Naive B cell (primary cell): ENCODE results near the gene MRPL28. TPM values are rescaled to one million over a fixed set of nuclear protein-coding genes. Genes with fewer than 3 reads are reported as not detected.
"Not testable (repeated sequence)": the region's sequence is repeated elsewhere in the genome, so short reads cannot be mapped to it uniquely, and the experiment has no call there.

ENCODE experiments used
- ATAC-seq, 2 donors: fragments of 150-1000 bp; cut with Tn5 transposase; 2 replicates each; pipeline ENCODE4 v1.10.0; 2021; ENCODE audit warnings: low read depth in 2 of 2, mild to moderate bottlenecking in 2 of 2, moderate library complexity in 2 of 2
- DNase-seq: peaks from one replicate; pipeline ENCODE4 v3.0.0; 2022
- H3K27ac Mint-ChIP-seq, 6 donors: one replicate each; pipeline ENCODE4 v1.8.0; 2020 to 2022; ENCODE audit warnings: mild to moderate bottlenecking in 6 of 6, mixed read lengths in 6 of 6, moderate library complexity in 5 of 6, inconsistent platforms in 2 of 6
- H3K27me3 Mint-ChIP-seq, 3 donors: one replicate each; pipeline ENCODE4 v1.8.0; 2021 to 2022; ENCODE audit warnings: mixed read lengths in 3 of 3, mild to moderate bottlenecking in 1 of 3
- H3K36me3 Mint-ChIP-seq, 2 donors: one replicate each; pipeline ENCODE4 v1.8.0; 2020 to 2022; ENCODE audit warnings: mixed read lengths in 2 of 2, inconsistent platforms in 1 of 2, mild to moderate bottlenecking in 1 of 2
- H3K4me1 Mint-ChIP-seq, 3 donors: one replicate each; pipeline ENCODE4 v1.8.0; 2020 to 2022; ENCODE audit warnings: mixed read lengths in 3 of 3, inconsistent platforms in 1 of 3, mild to moderate bottlenecking in 1 of 3, moderate library complexity in 1 of 3
- H3K4me3 Mint-ChIP-seq, 8 donors: one replicate each; pipeline ENCODE4 v1.8.0; 2020 to 2022; ENCODE audit warnings: mild to moderate bottlenecking in 8 of 8, mixed read lengths in 8 of 8, moderate library complexity in 8 of 8, inconsistent platforms in 2 of 8
- H3K9me3 Mint-ChIP-seq, 7 donors: one replicate each; pipeline ENCODE4 v1.8.0; 2020 to 2022; ENCODE audit warnings: mixed read lengths in 7 of 7, mild to moderate bottlenecking in 5 of 7, inconsistent platforms in 2 of 7, moderate library complexity in 1 of 7
- polyA plus RNA-seq, 6 donors: library from polyadenylated mRNA; unstranded; fragments of 300-500 nt; fragmentation: Illumina TruSeq; gene quantifications; one replicate each; pipeline ENCODE4 v1.2.3, GENCODE V29; 2021; ENCODE audit warnings: low read depth in 6 of 6

Gene MRPL28
- polyA plus RNA-seq, 6 donors from 2014 or later = 60.1 to 76.8 (median 65.7) TPM

DNA sequence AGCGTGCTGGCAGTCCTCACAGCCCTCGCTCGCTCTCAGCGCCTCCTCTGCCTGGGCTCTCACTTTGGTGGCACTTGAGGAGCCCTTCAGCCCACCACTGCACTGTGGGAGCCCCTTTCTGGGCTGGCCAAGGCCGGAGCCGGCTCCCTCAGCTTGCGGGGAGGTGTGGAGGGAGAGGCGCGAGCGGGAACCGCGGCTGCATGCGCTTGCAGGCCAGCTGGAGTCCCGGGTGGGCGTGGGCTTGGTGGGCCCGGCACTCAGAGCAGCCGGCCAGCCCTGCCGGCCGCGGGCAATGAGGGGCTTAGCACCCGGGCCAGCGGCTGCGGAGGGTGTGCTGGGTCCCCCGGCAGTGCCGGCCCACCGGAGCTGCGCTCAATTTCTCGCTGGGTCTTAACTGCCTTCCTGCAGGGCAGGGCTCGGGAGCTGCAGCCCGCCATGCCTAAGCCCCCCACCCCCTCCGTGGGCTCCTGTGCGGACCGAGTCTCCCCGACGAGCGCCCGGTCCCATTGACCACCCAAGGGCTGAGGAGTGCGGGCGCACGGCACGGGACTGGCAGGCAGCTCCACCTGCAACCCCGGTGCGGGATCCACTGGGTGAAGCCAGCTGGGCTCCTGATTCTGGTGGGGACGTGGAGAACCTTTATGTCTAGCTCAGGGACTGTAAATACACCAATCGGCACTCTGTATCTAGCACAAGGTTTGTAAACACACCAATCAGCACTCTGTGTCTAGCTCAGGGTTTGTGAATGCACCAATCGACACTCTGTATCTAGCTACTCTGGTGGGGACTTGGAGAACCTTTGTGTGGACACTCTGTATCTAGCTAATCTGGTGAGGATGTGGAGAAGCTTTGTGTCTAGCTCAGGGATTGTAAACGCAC, 29.0 kb downstream of the MRPL28 start:
- H3K4me3 Mint-ChIP-seq, H3K27ac Mint-ChIP-seq, ATAC-seq, H3K27me3 Mint-ChIP-seq, DNase-seq, H3K36me3 Mint-ChIP-seq, H3K9me3 Mint-ChIP-seq: not testable (repeated sequence)
- H3K4me1 Mint-ChIP-seq = peaks cover 22 to 57% (median 54%) of the 10 kb centered on the region in 3 donors

DNA sequence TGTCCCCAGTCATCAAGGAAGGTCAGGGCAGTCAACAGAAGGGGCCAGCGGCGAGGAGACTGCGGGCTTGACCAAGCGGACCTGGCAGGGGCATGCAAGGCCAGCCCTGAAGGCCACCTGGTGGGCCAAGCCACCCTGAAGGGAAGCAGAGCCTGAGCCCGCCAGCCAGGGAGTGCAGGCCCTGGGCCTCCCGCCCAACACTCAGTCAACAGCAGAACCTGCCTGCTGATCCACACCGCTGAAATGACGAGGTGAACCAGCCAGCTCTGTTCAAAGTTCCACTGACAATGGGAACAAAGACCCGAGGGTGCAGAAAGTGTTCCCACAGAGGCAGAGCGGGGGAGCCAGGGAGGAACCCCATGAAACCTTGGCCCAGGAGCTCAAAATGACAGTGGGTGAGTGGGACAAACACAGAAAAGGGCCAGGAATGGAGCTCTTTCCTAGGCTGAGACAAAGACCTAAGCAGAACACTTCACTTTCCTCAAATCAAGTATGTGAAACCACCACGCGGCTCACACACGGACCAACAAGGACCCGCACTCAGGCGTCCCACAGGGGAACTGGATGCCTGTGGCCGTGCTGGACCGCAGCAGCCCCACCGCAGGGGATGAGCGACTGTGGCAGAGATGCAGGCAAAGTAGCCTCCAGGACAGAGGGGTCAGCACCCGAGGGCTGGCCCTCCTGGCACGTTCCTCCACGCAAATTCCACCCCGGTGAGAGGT, 29.8 kb downstream of the MRPL28 start:
- H3K4me3 Mint-ChIP-seq = peak overlapping the region in 5 of 8 donors; percentile 70 to 80 (median 76)
- DNase-seq (no peak), ATAC-seq (no peak)

DNA sequence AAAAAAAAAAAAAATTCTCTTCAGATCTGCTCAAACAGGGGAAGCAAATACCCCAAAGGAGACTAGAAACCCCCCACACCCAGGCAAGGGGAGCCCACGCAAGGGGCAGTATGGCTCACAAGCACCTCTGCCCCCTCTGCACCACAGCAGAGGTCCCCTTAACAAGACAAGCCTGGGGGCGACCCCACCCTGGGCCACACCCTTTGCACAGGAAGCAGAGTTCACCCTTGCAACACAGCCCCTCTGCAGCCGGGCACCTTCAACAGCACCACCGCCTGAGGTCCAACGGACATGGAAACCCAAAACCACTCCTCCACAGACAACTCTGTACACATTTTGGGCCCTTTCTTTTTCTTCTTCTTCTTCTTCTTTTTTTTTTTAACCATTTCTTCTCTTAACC, 30.7 kb downstream of the MRPL28 start:
- DNase-seq (no peak), ATAC-seq (peak; percentile 64 to 68)
- Mint-ChIP-seq H3K4me1 (peaks cover 31 to 64% (median 64%) of the 10 kb centered on the region in 3 donors), H3K27ac (peak overlapping the region; percentile 29 to 89 (median 60)), H3K4me3 (peak overlapping the region; percentile 66 to 87 (median 76)), H3K27me3 (no peaks in the 10 kb centered on the region), H3K9me3 (no peaks in the 10 kb centered on the region), H3K36me3 (no peaks in the 10 kb centered on the region)

More for the DNA sequence above, 29.8 kb downstream of the MRPL28 start:
- H3K9me3 Mint-ChIP-seq = no peaks in the 10 kb centered on the region
- H3K36me3 Mint-ChIP-seq = no peaks in the 10 kb centered on the region
- no peaks in the 10 kb centered on the region for H3K27me3 Mint-ChIP-seq
- peak overlapping the region in 4 of 6 donors; percentile 52 to 89 (median 72) for H3K27ac Mint-ChIP-seq
- peaks cover 25 to 64% (median 62%) of the 10 kb centered on the region in 3 donors for H3K4me1 Mint-ChIP-seq

DNA sequence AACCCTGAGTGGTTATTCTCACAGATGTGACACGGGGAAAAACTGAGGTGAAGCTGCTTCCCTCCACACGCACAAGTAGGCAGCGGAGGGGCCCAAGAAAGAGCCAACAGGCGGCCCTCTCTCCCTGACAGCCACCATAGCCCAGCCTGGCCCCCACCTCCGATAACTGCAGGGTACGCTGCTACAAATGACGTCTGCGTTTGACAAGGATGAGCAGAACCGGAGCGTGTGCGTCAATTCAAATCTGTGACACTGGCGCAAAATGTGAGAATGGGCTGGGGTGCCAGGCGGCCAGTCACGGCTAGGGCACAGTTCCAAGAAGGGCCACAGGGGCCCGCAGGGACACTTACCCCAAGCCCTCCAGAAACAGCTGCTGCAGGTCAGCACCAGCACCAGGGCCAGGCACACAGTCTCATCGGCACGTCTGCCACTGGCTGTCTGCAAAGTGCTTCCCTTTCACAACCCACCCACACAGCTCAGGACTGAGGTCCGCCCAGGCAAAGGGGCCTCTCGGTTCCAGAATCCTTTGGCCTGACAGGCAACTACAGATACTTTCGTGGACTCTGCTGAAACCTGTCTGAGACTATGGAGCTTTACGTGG, 32.3 kb downstream of the MRPL28 start:
- Mint-ChIP-seq H3K9me3 (no peaks in the 10 kb centered on the region), H3K27ac (peak overlapping the region in 1 of 6 donors; percentile 76), H3K4me1 (peaks cover 40 to 73% (median 69%) of the 10 kb centered on the region in 3 donors), H3K4me3 (peak overlapping the region in 3 of 8 donors; percentile 62 to 81 (median 66)), H3K36me3 (no peaks in the 10 kb centered on the region), H3K27me3 (no peaks in the 10 kb centered on the region)
- DNase-seq (no peak), ATAC-seq (no peak)

DNA sequence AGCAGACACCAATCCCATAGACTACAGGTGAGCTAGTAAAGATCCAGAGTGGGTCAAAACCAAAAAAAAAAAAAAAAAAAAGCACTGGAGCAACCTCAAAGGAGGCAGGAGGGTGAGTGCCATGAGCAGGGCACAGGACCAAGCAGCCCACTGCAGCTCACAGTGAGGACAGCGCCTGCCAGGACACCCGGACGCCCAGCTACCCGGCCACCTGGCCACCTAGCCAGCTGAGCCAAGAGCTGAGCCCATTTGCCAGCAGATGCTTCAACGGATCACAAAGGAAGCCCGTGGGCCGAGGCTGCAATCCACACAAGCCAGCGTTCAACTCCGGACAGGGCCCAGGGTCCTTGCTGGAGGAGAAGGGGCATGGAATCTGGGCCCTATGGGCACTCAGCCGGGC, 32.9 kb downstream of the MRPL28 start:
- peaks cover 36 to 68% (median 67%) of the 10 kb centered on the region in 3 donors for H3K4me1 Mint-ChIP-seq
- no peaks in the 10 kb centered on the region for H3K27me3 Mint-ChIP-seq
- DNase-seq = no peak
- H3K9me3 Mint-ChIP-seq = no peaks in the 10 kb centered on the region
- H3K27ac Mint-ChIP-seq = peak overlapping the region in 2 of 6 donors; percentile 18 to 83
- no peak overlapping the region for H3K4me3 Mint-ChIP-seq
- ATAC-seq = no peak
- no peaks in the 10 kb centered on the region for H3K36me3 Mint-ChIP-seq

DNA sequence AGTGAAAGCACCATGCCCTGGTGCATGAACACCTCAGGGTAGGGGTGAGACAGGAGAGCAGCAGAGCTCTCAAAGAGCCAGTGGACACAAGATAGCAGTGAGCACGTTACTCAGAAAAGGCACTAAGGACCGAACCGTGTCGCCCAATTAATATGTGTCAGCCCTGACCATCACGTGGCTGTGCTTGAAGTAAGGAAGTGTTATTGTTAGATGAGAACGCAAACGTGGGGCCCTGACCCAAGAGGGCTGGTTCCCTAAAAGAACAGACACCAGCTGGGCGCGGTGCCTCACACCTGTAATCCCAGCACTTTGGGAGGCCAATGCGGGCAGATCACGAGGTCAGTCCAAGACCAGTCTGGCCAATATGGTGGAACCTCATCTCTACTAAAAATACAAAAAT, 34.1 kb downstream of the MRPL28 start:
- Mint-ChIP-seq H3K27me3 (no peaks in the 10 kb centered on the region), H3K36me3 (no peaks in the 10 kb centered on the region), H3K4me3 (peak overlapping the region in 3 of 8 donors; percentile 35 to 52 (median 37)), H3K4me1 (peaks cover 33 to 59% (median 57%) of the 10 kb centered on the region in 3 donors), H3K9me3 (no peaks in the 10 kb centered on the region), H3K27ac (peak overlapping the region in 2 of 6 donors; percentile 20 to 53)
- ATAC-seq (no peak), DNase-seq (no peak)

DNA sequence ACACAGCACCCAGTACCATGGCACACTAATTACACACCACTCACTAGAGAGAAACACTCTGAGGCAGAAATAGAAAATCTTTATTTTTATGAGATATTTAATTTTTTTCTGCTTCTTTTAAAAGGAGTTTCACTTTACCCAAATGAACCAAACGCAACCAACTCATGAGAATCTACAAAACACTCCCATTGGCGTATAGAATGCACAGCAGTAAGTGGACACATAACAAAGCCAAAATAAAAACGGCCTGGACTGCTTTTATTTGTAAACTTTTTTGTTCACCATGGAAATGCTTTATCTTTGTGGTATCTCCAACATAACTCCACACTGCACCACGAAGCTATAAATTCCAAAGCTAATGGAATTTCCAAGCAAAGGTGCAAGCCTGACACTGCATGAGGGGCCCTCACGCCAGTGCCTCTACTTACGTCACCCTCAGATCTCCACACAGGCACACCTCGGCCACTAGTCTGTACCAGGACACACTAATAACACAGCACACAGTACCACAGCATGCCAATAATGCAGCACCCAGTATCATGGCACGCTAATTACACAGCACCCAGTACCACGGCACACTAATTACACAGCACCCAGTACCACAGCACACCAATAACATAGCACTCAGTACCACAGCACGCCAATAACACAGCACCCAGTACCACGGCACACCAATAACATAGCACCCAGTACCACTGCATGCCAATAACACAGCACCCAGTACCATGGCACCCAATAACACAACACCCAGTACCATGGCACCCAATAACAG, 35.3 kb downstream of the MRPL28 start:
- peak overlapping the region in 1 of 6 donors; percentile 60 for H3K27ac Mint-ChIP-seq
- not testable (repeated sequence) for H3K27me3 Mint-ChIP-seq, ATAC-seq, DNase-seq, H3K9me3 Mint-ChIP-seq, H3K36me3 Mint-ChIP-seq, H3K4me3 Mint-ChIP-seq
- peaks cover 39 to 65% (median 57%) of the 10 kb centered on the region in 3 donors for H3K4me1 Mint-ChIP-seq

DNA sequence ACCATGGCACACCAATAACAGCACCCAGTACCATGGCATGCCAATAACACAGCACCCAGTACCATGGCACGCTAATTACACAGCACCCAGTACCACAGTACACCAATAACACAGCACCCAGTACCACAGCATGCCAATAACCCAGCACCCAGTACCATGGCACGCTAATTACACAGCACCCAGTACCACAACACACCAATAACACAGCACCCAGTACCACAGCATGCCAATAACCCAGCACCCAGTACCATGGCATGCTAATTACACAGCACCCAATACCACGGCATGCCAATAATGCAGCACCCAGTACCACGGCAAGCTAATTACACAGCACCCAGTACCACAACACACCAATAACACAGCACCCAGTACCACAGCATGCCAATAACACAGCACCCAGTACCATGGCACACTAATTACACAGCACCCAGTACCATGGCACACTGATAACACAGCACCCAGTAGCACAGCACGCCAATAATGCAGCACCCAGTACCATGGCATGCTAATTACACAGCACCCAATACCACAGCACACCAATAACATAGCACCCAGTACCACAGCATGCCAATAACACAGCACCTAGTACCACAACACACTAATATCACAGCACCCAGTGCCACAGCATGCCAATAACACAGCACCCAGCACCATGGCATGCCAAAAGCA, 36.0 kb downstream of the MRPL28 start:
- H3K27ac Mint-ChIP-seq, H3K9me3 Mint-ChIP-seq, ATAC-seq, H3K4me3 Mint-ChIP-seq, DNase-seq, H3K27me3 Mint-ChIP-seq, H3K36me3 Mint-ChIP-seq: not testable (repeated sequence)
- H3K4me1 Mint-ChIP-seq = peaks cover 33 to 59% (median 52%) of the 10 kb centered on the region in 3 donors

DNA sequence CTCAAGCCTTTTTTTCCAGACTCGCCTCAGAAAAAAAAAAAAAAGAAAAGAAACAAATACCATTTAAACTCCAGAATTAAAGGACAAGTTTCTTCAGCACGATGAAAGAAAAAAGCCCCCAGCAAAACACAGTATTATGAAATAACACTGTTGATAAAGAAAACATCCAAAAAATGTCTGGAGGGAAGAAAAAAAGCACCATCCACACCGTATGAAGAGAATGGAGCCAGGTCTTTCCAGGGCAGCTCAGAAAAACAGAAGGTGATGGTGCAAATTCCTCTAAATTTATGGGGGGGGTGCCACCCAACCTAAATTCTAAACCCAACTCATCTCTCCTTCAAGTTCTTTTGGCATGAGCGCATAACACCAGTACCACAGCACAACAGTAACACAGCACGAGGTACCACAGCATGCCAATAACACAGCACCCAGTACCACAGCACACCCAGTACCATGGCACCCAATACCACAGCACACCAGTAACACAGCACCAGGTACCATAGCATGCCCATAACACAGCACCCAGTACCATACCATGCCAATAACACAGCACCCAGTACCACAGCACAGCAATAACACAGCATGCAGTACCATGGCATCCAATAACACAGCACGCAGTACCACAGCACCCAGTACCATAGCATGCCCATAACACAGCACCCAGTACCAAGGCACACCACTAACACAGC, 36.8 kb downstream of the MRPL28 start:
- ATAC-seq (no peak), DNase-seq (no peak)
- Mint-ChIP-seq H3K27me3 (no peaks in the 10 kb centered on the region), H3K4me3 (no peak overlapping the region), H3K9me3 (no peaks in the 10 kb centered on the region), H3K36me3 (no peaks in the 10 kb centered on the region), H3K27ac (peak overlapping the region in 1 of 6 donors; percentile 70), H3K4me1 (peaks cover 33 to 53% (median 48%) of the 10 kb centered on the region in 3 donors)

DNA sequence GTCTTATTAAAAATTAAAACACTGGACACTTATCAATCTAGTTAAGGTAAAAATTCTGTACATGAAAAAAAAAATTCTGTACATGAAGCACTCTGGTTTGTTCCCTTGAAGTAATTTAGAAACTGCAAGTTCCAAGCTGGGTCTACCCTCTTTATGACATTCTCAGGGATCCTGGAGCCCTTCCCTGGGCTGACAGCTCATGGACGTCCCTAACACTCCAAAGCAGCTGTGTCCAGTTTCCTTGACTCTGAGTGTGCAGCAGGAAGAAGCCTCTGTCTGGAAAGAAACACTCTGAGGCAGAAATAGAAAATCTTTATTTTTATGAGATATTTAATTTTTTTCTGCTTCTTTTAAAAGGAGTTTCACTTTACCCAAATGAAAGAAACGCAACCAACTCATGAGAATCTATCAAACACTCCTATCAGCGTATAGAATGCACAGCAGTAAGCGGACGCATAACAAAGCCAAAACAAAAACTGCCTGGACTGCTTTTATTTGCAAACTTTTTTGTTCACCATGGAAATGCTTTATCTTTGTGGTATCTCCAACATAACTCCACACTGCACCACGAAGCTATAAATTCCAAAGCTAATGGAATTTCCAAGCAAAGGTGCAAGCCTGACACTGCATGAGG, 39.0 kb downstream of the MRPL28 start:
- not testable (repeated sequence) for H3K9me3 Mint-ChIP-seq, H3K36me3 Mint-ChIP-seq, H3K27me3 Mint-ChIP-seq, DNase-seq, ATAC-seq
- H3K4me3 Mint-ChIP-seq = peak overlapping the region in 1 of 8 donors; percentile 9
- peaks cover 31 to 48% (median 37%) of the 10 kb centered on the region in 3 donors for H3K4me1 Mint-ChIP-seq
- peak overlapping the region in 1 of 6 donors; percentile 30 for H3K27ac Mint-ChIP-seq

DNA sequence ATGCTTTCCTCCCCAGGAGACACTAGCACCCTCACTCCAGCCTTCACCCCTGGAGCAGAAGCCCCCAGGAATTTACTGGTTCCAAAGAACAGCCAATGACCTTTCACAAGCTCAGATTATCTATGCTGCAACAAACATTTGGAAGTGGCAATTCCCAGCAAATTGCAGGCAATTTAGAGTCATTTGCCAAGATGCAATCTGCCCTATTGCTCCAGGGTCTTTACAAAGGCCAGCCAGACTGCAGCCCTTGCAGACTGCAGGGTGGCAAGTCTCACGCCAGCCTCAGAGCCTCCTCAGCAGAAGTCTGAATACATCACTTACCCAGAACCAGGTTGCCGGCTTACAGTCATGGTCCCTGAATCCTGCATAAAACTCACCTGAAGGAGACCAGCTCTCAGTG, 39.6 kb downstream of the MRPL28 start:
- Mint-ChIP-seq H3K27ac (peak overlapping the region in 2 of 6 donors; percentile 30 to 47), H3K27me3 (no peaks in the 10 kb centered on the region), H3K36me3 (no peaks in the 10 kb centered on the region), H3K4me1 (peaks cover 28 to 45% (median 33%) of the 10 kb centered on the region in 3 donors), H3K9me3 (no peaks in the 10 kb centered on the region), H3K4me3 (no peak overlapping the region)
- ATAC-seq (no peak), DNase-seq (no peak)
